Upper lobe of right lung (tissue), 1 donor: ENCODE measurements around the gene PDLIM5. TPM values are rescaled to one million over a fixed set of nuclear protein-coding genes. Genes with fewer than 3 reads are reported as not detected.

Experiments used
- ATAC-seq: fragments of 200-7000 bp; cut with Tn5 transposase; one replicate; pipeline ENCODE4 v1.9.1; 2020; ENCODE audit warnings: mild to moderate bottlenecking, moderate library complexity
- DNase-seq: peaks from one replicate; pipeline ENCODE4 v3.0.0-alpha.2; 2020
- H3K27ac ChIP-seq: fragments of 200-600 bp; one replicate; pipeline ENCODE4 v1.8.0; 2022
- H3K27me3 ChIP-seq: fragments of 200-600 bp; one replicate; pipeline ENCODE4 v1.8.0; 2022; ENCODE audit warnings: mild to moderate bottlenecking
- H3K36me3 ChIP-seq: fragments of 200-600 bp; one replicate; pipeline ENCODE4 v1.8.0; 2022
- H3K4me1 ChIP-seq: fragments of 200-600 bp; one replicate; pipeline ENCODE4 v1.8.0; 2022
- H3K4me3 ChIP-seq: fragments of 200-600 bp; one replicate; pipeline ENCODE4 v1.8.0; 2022; ENCODE audit warnings: mild to moderate bottlenecking
- H3K9me3 ChIP-seq: fragments of 200-600 bp; one replicate; pipeline ENCODE4 v1.8.0; 2022
- CTCF ChIP-seq: fragments of 200-600 bp; IDR thresholded peaks from one replicate; pipeline ENCODE4 v1.8.0; 2022; ENCODE audit warnings: antibody characterized with exemption
- intact Hi-C: fragments of 100-400 bp; cut with DNase I; formaldehyde crosslinking; loops from one replicate; pipeline ENCODE4 v1.11.0; 2022
- total RNA-seq: library from RNA; stranded (reverse); fragmentation: NEBNext Ultra II Directional; extraction: Animal tissue kit (Norgen Biotek cat#: 25700); gene quantifications from one replicate; pipeline ENCODE4 v1.2.1, GENCODE V29; 2021
- donor health status: DM: no; HTN: yes; CAD: no; lungs with severe emphysema.

PDLIM5 gene
- total RNA-seq, 1 donor from 2014 or later, result 82.8 TPM

DNA sequence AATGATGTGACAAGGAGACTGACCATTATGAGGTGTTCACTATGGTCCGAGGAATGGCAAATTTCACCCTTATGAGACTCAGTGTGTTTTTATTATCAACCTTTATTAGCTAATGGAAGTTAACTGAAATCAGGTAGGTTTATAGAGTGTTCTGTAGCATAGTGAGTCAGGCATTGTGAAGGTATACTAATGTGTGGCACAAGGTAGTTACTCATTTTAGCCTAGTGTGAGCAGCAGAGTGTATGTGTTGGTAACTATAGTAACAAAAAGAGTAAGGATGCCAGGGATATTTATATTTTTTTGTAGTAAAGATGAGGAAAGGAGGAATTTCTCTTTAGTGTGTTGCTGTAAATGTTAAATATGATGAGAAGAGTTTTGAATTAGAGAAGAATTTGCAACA is 12.0 kb downstream of the PDLIM5 start:
- Histone ChIP-seq H3K36me3 (no peaks in the 10 kb centered on the region), H3K9me3 (no peaks in the 10 kb centered on the region), H3K27ac (no peak overlapping the region), H3K4me3 (no peak overlapping the region), H3K27me3 (no peaks in the 10 kb centered on the region), H3K4me1 (no peaks in the 10 kb centered on the region)
- DNase-seq (no peak), ATAC-seq (no peak)
- intact Hi-C loops, result no loop called here
- no peak for TF ChIP-seq CTCF

GRCh38 chr4:94466371-94466770 is 14.6 kb downstream of the PDLIM5 start:
- intact Hi-C loops, result no loop called here
- no peak for DNase-seq
- TF ChIP-seq CTCF, result no peak
- no peaks in the 10 kb centered on the region for H3K9me3 ChIP-seq
- no peaks in the 10 kb centered on the region for H3K36me3 ChIP-seq
- no peak for ATAC-seq
- no peaks in the 10 kb centered on the region for H3K4me1 ChIP-seq
- H3K27ac ChIP-seq, result no peak overlapping the region
- H3K4me3 ChIP-seq, result no peak overlapping the region
- H3K27me3 ChIP-seq, result no peaks in the 10 kb centered on the region

- intact Hi-C loops, result no loop called here
- no peaks in the 10 kb centered on the region for H3K9me3 ChIP-seq
- no peak overlapping the region for H3K27ac ChIP-seq
- H3K4me1 ChIP-seq, result no peaks in the 10 kb centered on the region
- no peaks in the 10 kb centered on the region for H3K27me3 ChIP-seq
- TF ChIP-seq CTCF, result no peak
- ATAC-seq (no peak), DNase-seq (no peak)
- no peaks in the 10 kb centered on the region for H3K36me3 ChIP-seq
- H3K4me3 ChIP-seq, result no peak overlapping the region
These were observed 15.2 kb downstream of the PDLIM5 start for GRCh38 chr4:94466923-94467322.

- H3K4me3 ChIP-seq, result no peak overlapping the region
These were observed 16.5 kb downstream of the PDLIM5 start for GRCh38 chr4:94468093-94468769.

DNA sequence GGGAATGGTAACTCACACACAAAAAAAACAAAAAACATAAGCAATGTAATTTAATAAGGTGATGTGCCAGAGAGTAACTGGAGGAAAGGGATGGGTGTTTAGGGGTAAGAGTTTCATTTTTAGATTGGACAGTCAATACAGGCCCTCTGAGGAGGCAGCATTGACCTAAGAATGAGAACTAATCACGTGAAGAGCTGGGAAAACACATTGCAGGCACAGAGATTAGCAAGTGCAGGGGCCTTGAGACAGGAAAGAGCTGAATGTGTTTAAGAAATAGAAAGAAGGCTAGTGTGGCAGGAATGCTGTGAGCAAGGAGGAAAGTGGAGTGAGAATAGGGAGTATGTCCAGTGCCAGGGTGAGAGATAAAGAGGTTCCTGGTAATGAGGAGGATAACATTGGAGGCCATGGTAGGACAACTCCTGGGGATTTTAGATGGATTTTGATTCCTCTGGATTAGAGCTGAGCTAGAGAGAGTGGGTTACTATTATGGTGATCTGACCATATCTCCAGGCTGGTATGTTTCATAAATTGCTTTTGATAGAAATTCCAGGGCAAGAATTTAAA is 17.6 kb downstream of the PDLIM5 start:
- no peak for TF ChIP-seq CTCF
- Histone ChIP-seq H3K36me3 (no peaks in the 10 kb centered on the region), H3K9me3 (no peaks in the 10 kb centered on the region), H3K4me1 (peaks cover 4% of the 10 kb centered on the region), H3K4me3 (no peak overlapping the region), H3K27me3 (no peaks in the 10 kb centered on the region), H3K27ac (no peak overlapping the region)
- intact Hi-C loops, result no loop called here
- ATAC-seq, result no peak
- no peak for DNase-seq

More at GRCh38 chr4:94468093-94468769, 16.5 kb downstream of the PDLIM5 start:
- H3K36me3 ChIP-seq, result no peaks in the 10 kb centered on the region
- peaks cover 4% of the 10 kb centered on the region for H3K4me1 ChIP-seq
- no peak overlapping the region for H3K27ac ChIP-seq
- TF ChIP-seq CTCF, result no peak
- intact Hi-C loops, result no loop called here
- H3K27me3 ChIP-seq, result no peaks in the 10 kb centered on the region
- H3K9me3 ChIP-seq, result no peaks in the 10 kb centered on the region
- ATAC-seq (no peak), DNase-seq (no peak)
